ENCODE data around the gene CREB5.

The CREB5 gene

GRCh38 chr7:28714459-28715120, 302.3 kb downstream of the CREB5 start:
- Mint-ChIP-seq H3K27me3 (ENCODE audit: low read depth) (peaks cover 5% of the 10 kb centered on the region), H3K4me3 (no peak overlapping the region), H3K9me3 (no peaks in the 10 kb centered on the region), H3K36me3 (ENCODE audit: low read depth) (no peaks in the 10 kb centered on the region), H3K27ac (no peak overlapping the region), H3K4me1 (ENCODE audit: low read depth) (no peaks in the 10 kb centered on the region)

- H3K9me3 Mint-ChIP-seq: no peaks in the 10 kb centered on the region
- H3K4me1 Mint-ChIP-seq (ENCODE audit: low read depth): no peaks in the 10 kb centered on the region
- H3K4me3 Mint-ChIP-seq: no peak overlapping the region
- H3K27me3 Mint-ChIP-seq (ENCODE audit: low read depth): peaks cover 5% of the 10 kb centered on the region
- H3K27ac Mint-ChIP-seq: no peak overlapping the region
- H3K36me3 Mint-ChIP-seq (ENCODE audit: low read depth): no peaks in the 10 kb centered on the region
These were observed 305.2 kb downstream of the CREB5 start for GRCh38 chr7:28717445-28718054.

GRCh38 chr7:28718055-28718481, 305.8 kb downstream of the CREB5 start:
- peaks cover 5% of the 10 kb centered on the region for H3K27me3 Mint-ChIP-seq (ENCODE audit: low read depth)
- H3K4me3 Mint-ChIP-seq: no peak overlapping the region
- H3K27ac Mint-ChIP-seq: no peak overlapping the region
- H3K36me3 Mint-ChIP-seq (ENCODE audit: low read depth): no peaks in the 10 kb centered on the region
- no peaks in the 10 kb centered on the region for H3K4me1 Mint-ChIP-seq (ENCODE audit: low read depth)
- H3K9me3 Mint-ChIP-seq: no peaks in the 10 kb centered on the region

- no peaks in the 10 kb centered on the region for H3K9me3 Mint-ChIP-seq
- no peaks in the 10 kb centered on the region for H3K36me3 Mint-ChIP-seq (ENCODE audit: low read depth)
- H3K27ac Mint-ChIP-seq: no peak overlapping the region
- H3K27me3 Mint-ChIP-seq (ENCODE audit: low read depth): peaks cover 5% of the 10 kb centered on the region
- H3K4me1 Mint-ChIP-seq (ENCODE audit: low read depth): no peaks in the 10 kb centered on the region
- no peak overlapping the region for H3K4me3 Mint-ChIP-seq
These were observed 306.2 kb downstream of the CREB5 start for GRCh38 chr7:28718545-28718944.

GRCh38 chr7:28722684-28723083, 310.4 kb downstream of the CREB5 start:
- Mint-ChIP-seq H3K27me3 (ENCODE audit: low read depth) (peaks cover under 1% of the 10 kb centered on the region), H3K27ac (no peak overlapping the region), H3K4me3 (no peak overlapping the region), H3K9me3 (no peaks in the 10 kb centered on the region), H3K36me3 (ENCODE audit: low read depth) (no peaks in the 10 kb centered on the region), H3K4me1 (ENCODE audit: low read depth) (no peaks in the 10 kb centered on the region)

- no peak overlapping the region for H3K27ac Mint-ChIP-seq
These were observed 311.0 kb downstream of the CREB5 start for GRCh38 chr7:28723336-28723735.

GRCh38 chr7:28724563-28724962, 312.2 kb downstream of the CREB5 start:
- H3K4me3 Mint-ChIP-seq: no peak overlapping the region
- H3K27ac Mint-ChIP-seq: no peak overlapping the region
- H3K4me1 Mint-ChIP-seq (ENCODE audit: low read depth): no peaks in the 10 kb centered on the region
- H3K9me3 Mint-ChIP-seq: no peaks in the 10 kb centered on the region
- H3K27me3 Mint-ChIP-seq (ENCODE audit: low read depth): no peaks in the 10 kb centered on the region
- no peaks in the 10 kb centered on the region for H3K36me3 Mint-ChIP-seq (ENCODE audit: low read depth)

More at GRCh38 chr7:28723336-28723735, 311.0 kb downstream of the CREB5 start:
- Mint-ChIP-seq H3K4me1 (ENCODE audit: low read depth) (no peaks in the 10 kb centered on the region), H3K36me3 (ENCODE audit: low read depth) (no peaks in the 10 kb centered on the region), H3K27me3 (ENCODE audit: low read depth) (no peaks in the 10 kb centered on the region), H3K9me3 (no peaks in the 10 kb centered on the region), H3K4me3 (no peak overlapping the region)

GRCh38 chr7:28725045-28725642, 312.8 kb downstream of the CREB5 start:
- H3K4me1 Mint-ChIP-seq (ENCODE audit: low read depth): no peaks in the 10 kb centered on the region
- H3K27ac Mint-ChIP-seq: no peak overlapping the region
- H3K27me3 Mint-ChIP-seq (ENCODE audit: low read depth): no peaks in the 10 kb centered on the region
- H3K36me3 Mint-ChIP-seq (ENCODE audit: low read depth): no peaks in the 10 kb centered on the region
- H3K9me3 Mint-ChIP-seq: no peaks in the 10 kb centered on the region
- H3K4me3 Mint-ChIP-seq: no peak overlapping the region

GRCh38 chr7:28725911-28726310, 313.6 kb downstream of the CREB5 start:
- Mint-ChIP-seq H3K27me3 (ENCODE audit: low read depth) (no peaks in the 10 kb centered on the region), H3K4me1 (ENCODE audit: low read depth) (no peaks in the 10 kb centered on the region), H3K9me3 (no peaks in the 10 kb centered on the region), H3K36me3 (ENCODE audit: low read depth) (no peaks in the 10 kb centered on the region), H3K27ac (no peak overlapping the region), H3K4me3 (no peak overlapping the region)

- Mint-ChIP-seq H3K9me3 (no peaks in the 10 kb centered on the region), H3K27ac (no peak overlapping the region), H3K4me3 (no peak overlapping the region), H3K36me3 (ENCODE audit: low read depth) (no peaks in the 10 kb centered on the region), H3K27me3 (ENCODE audit: low read depth) (no peaks in the 10 kb centered on the region), H3K4me1 (ENCODE audit: low read depth) (no peaks in the 10 kb centered on the region)
These were observed 314.2 kb downstream of the CREB5 start for GRCh38 chr7:28726555-28726954.

- no peak overlapping the region for H3K27ac Mint-ChIP-seq
- no peak overlapping the region for H3K4me3 Mint-ChIP-seq
- peaks cover 3% of the 10 kb centered on the region for H3K27me3 Mint-ChIP-seq (ENCODE audit: low read depth)
These were observed 317.0 kb downstream of the CREB5 start for GRCh38 chr7:28729281-28729680.

GRCh38 chr7:28729727-28730126, 317.4 kb downstream of the CREB5 start:
- Mint-ChIP-seq H3K27ac (no peak overlapping the region), H3K9me3 (no peaks in the 10 kb centered on the region), H3K36me3 (ENCODE audit: low read depth) (no peaks in the 10 kb centered on the region), H3K27me3 (ENCODE audit: low read depth) (peaks cover 3% of the 10 kb centered on the region), H3K4me1 (ENCODE audit: low read depth) (no peaks in the 10 kb centered on the region), H3K4me3 (no peak overlapping the region)

More at GRCh38 chr7:28729281-28729680, 317.0 kb downstream of the CREB5 start:
- H3K9me3 Mint-ChIP-seq: no peaks in the 10 kb centered on the region
- no peaks in the 10 kb centered on the region for H3K36me3 Mint-ChIP-seq (ENCODE audit: low read depth)
- no peaks in the 10 kb centered on the region for H3K4me1 Mint-ChIP-seq (ENCODE audit: low read depth)

GRCh38 chr7:28731092-28731658, 318.9 kb downstream of the CREB5 start:
- H3K4me1 Mint-ChIP-seq (ENCODE audit: low read depth): no peaks in the 10 kb centered on the region
- peaks cover 3% of the 10 kb centered on the region for H3K27me3 Mint-ChIP-seq (ENCODE audit: low read depth)
- H3K36me3 Mint-ChIP-seq (ENCODE audit: low read depth): no peaks in the 10 kb centered on the region
- no peaks in the 10 kb centered on the region for H3K9me3 Mint-ChIP-seq
- H3K27ac Mint-ChIP-seq: no peak overlapping the region
- H3K4me3 Mint-ChIP-seq: no peak overlapping the region

- Mint-ChIP-seq H3K9me3 (no peaks in the 10 kb centered on the region), H3K4me3 (no peak overlapping the region), H3K27me3 (ENCODE audit: low read depth) (peaks cover 3% of the 10 kb centered on the region), H3K36me3 (ENCODE audit: low read depth) (no peaks in the 10 kb centered on the region), H3K27ac (no peak overlapping the region), H3K4me1 (ENCODE audit: low read depth) (no peaks in the 10 kb centered on the region)
These were observed 320.0 kb downstream of the CREB5 start for GRCh38 chr7:28732071-28732869.
